Cardiac fibroblast (primary cell): ENCODE results near the gene SYNDIG1.

Source experiments
- DNase-seq, 2 donors: peaks; one replicate each; pipeline versions ENCODE4 v3.0.0 to v3.0.0-alpha.2; 2010; ENCODE audit warnings: low read depth in 2 of 2
- H3K4me3 ChIP-seq, 2 donors: replicated peaks in 1 of 2; 1 replicate in 1 of 2; 2 replicates in 1 of 2; pipeline ENCODE4 v1.5.1; 2011; ENCODE audit warnings: low read depth in 2 of 2, low read length in 2 of 2, mild to moderate bottlenecking in 2 of 2, moderate library complexity in 1 of 2
- CTCF ChIP-seq: IDR thresholded peaks from one replicate; pipeline ENCODE4 v1.5.1; 2011; ENCODE audit warnings: low read depth, mild to moderate bottlenecking, low read length, inconsistent platforms

Gene SYNDIG1

DNA sequence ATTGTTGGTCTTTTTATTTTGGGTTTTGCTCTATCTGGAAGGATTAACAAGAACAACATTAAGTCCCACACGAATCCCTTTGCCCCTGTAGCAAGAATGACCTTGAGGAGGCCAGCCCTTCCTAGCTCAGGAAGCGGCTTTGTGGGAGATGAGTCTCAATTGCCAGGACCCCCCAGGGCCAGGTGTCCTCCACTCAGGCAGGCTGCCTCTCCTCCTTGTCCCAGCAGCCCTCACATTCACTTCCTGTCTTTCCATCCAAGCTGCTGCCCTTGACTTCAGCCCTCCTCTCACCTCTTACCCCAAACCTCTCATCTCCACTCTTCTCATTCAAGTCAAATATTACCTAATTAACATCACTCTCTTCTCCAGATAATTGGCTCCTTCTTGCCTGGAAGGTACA is 22.6 kb upstream of the SYNDIG1 start:
- TF ChIP-seq CTCF, result no peak
- no peak for DNase-seq
- no peak overlapping the region for H3K4me3 ChIP-seq

- no peak for DNase-seq
- TF ChIP-seq CTCF, result no peak
- no peak overlapping the region for H3K4me3 ChIP-seq
These were observed 21.3 kb upstream of the SYNDIG1 start for GRCh38 chr20:24448170-24448569.

GRCh38 chr20:24449026-24449720 is 20.3 kb upstream of the SYNDIG1 start:
- TF ChIP-seq CTCF, result no peak
- no peak for DNase-seq
- H3K4me3 ChIP-seq, result no peak overlapping the region

GRCh38 chr20:24450177-24450576 is 19.3 kb upstream of the SYNDIG1 start:
- H3K4me3 ChIP-seq, result no peak overlapping the region
- no peak for TF ChIP-seq CTCF
- no peak for DNase-seq

DNA sequence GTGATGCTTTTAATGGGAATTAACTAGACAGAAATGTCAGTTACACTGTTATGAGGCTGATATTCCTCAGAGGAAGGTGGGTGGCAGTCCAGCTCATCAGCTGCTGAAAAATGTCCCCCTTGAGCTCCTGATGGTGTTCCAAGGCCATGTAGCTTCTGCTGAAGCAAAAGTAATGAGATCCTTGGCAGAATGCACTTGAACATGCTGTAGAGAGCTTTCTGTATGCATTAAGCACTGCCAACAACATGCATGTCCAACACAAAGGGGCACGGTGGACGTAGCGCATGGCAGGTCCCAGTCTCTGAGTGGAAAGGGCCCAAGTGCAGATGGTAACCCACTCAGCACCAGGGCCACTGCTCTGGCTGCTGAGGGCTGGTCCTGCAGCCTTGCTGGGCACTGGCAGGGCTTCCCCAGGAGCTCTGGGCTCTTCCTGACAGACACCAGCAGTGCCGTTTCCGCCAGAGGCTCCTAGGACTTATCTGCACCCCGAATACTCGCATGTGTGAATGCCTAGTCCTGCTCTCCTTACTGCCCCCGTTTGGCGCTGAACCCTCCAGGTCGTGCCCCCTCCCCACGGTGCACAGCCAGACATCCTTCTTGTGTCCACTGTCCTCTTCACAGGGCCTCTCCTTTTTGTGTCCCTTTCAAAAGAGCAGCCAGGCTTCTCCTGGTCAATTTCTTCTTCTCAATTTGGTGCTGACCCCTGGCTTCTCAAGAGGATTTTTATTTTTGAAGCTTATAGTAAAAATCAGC is 18.6 kb upstream of the SYNDIG1 start:
- no peak overlapping the region for H3K4me3 ChIP-seq
- TF ChIP-seq CTCF, result no peak
- DNase-seq, result no peak

- DNase-seq, result no peak
- TF ChIP-seq CTCF, result no peak
- H3K4me3 ChIP-seq, result no peak overlapping the region
These were observed 18.0 kb upstream of the SYNDIG1 start for GRCh38 chr20:24451428-24451827.
